Activated CD4-positive, CD25-positive, alpha-beta regulatory T cell treated with anti-CD3 and anti-CD28 coated beads, Interleukin-2, amount 50 U/mL, for 16 hours (primary cell): ENCODE data around the gene SSB.
"Not testable (repeated sequence)": the region's sequence is repeated elsewhere in the genome, so short reads cannot be mapped to it uniquely, and the experiment has no call there.

Experiments used
- DNase-seq: peaks from one replicate; pipeline ENCODE4 v3.0.0-alpha.2; 2020; ENCODE audit warnings: low read depth, low spot score

The SSB gene

GRCh38 chr2:169828141-169828811 lies 29.6 kb downstream of the SSB start:
- peak; percentile 19 for DNase-seq

- DNase-seq = no peak
Observed at GRCh38 chr2:169834401-169834800, 35.7 kb downstream of the SSB start.

GRCh38 chr2:169838743-169839489 lies 40.2 kb downstream of the SSB start:
- no peak for DNase-seq

GRCh38 chr2:169839954-169840746 lies 41.5 kb downstream of the SSB start:
- DNase-seq = no peak

GRCh38 chr2:169840747-169841142 lies 42.1 kb downstream of the SSB start:
- DNase-seq = no peak

- DNase-seq = not testable (repeated sequence)
Observed at GRCh38 chr2:169841625-169842024, 43.0 kb downstream of the SSB start.

- DNase-seq = no peak
Observed at GRCh38 chr2:169845016-169845415, 46.3 kb downstream of the SSB start.

- DNase-seq = not testable (repeated sequence)
Observed at GRCh38 chr2:169848959-169849693, 50.5 kb downstream of the SSB start.

- no peak for DNase-seq
Observed at GRCh38 chr2:169849710-169850109, 51.0 kb downstream of the SSB start.

GRCh38 chr2:169853041-169853668 lies 54.5 kb downstream of the SSB start:
- no peak for DNase-seq

GRCh38 chr2:169855281-169856258 lies 56.9 kb downstream of the SSB start:
- not testable (repeated sequence) for DNase-seq

- DNase-seq = no peak
Observed at GRCh38 chr2:169859423-169859822, 60.8 kb downstream of the SSB start.

- no peak for DNase-seq
Observed at GRCh38 chr2:169860149-169860548, 61.5 kb downstream of the SSB start.
